Common myeloid progenitor, CD34-positive (primary cell): Measurements from ENCODE around the gene ELMO3.
A peak's percentile ranks its signal among the peaks of the same experiment; 100 is the strongest.

Source experiments
- CTCF ChIA-PET: fragments of 350-600 bp; sonication (Branson Sonifier 250); formaldehyde crosslinking; loops from one replicate; lab custom pipeline; 2021; ENCODE audit warnings: antibody characterized with exemption; lab: Charles Lee
- POLR2A ChIA-PET: fragments of 350-600 bp; sonication (Branson Sonifier 250); formaldehyde crosslinking; loops from one replicate; lab custom pipeline; 2021; ENCODE audit warnings: antibody characterized with exemption; lab: Charles Lee
- DNase-seq, 3 donors: peaks; one replicate each; pipeline versions ENCODE4 v3.0.0 to v3.0.0-alpha.2; 2013
- H3K27ac ChIP-seq, 2 experiments: 1 replicate in 1 of 2; 2 replicates in 1 of 2; pipeline ENCODE4 v1.7.0; 2013; ENCODE audit warnings: inconsistent platforms in 2 of 2, low read length in 2 of 2, mild to moderate bottlenecking in 2 of 2, low read depth in 1 of 2, moderate library complexity in 1 of 2; ENCODE audit not compliant: severe bottlenecking in 2 of 2, insufficient read depth in 1 of 2, poor library complexity in 1 of 2
- H3K27me3 ChIP-seq, 5 experiments: replicated peaks in 2 of 5; 1 replicate in 3 of 5; 2 replicates in 2 of 5; pipeline versions ENCODE4 v1.6.1 to v1.7.0; 2013; ENCODE audit warnings: low read length in 4 of 5, mild to moderate bottlenecking in 2 of 5, moderate library complexity in 2 of 5, inconsistent platforms in 1 of 5; ENCODE audit not compliant: insufficient read depth in 5 of 5, control insufficient read depth in 4 of 5
- H3K36me3 ChIP-seq, 4 experiments: 1 replicate in 2 of 4; 2 replicates in 2 of 4; pipeline versions ENCODE4 v1.6.1 to v1.7.0; 2013; ENCODE audit warnings: low read length in 3 of 4, control low read depth in 1 of 4, mild to moderate bottlenecking in 1 of 4; ENCODE audit not compliant: control insufficient read depth in 4 of 4, insufficient read depth in 4 of 4
- H3K4me1 ChIP-seq, 4 experiments: 1 replicate in 3 of 4; 2 replicates in 1 of 4; pipeline versions ENCODE4 v1.6.1 to v1.7.1; 2013; ENCODE audit warnings: low read length in 3 of 4, mild to moderate bottlenecking in 3 of 4, control low read depth in 1 of 4, inconsistent platforms in 1 of 4, moderate library complexity in 1 of 4; ENCODE audit not compliant: control insufficient read depth in 4 of 4, insufficient read depth in 4 of 4; ENCODE audit errors: control extremely low read depth in 1 of 4
- H3K4me3 ChIP-seq, 7 experiments: 1 replicate in 4 of 7; 2 replicates in 3 of 7; pipeline versions ENCODE4 v1.5.1 to v1.7.0; 2013; ENCODE audit warnings: mild to moderate bottlenecking in 7 of 7, low read length in 6 of 7, moderate library complexity in 6 of 7, inconsistent platforms in 2 of 7, low read depth in 2 of 7, control low read depth in 1 of 7; ENCODE audit not compliant: insufficient read depth in 4 of 7, control insufficient read depth in 1 of 7; ENCODE audit errors: extremely low read depth in 1 of 7
- H3K9me3 ChIP-seq, 5 experiments: 1 replicate in 4 of 5; 2 replicates in 1 of 5; pipeline versions ENCODE4 v1.6.1 to v1.7.1; 2013; ENCODE audit warnings: low read length in 4 of 5, mild to moderate bottlenecking in 2 of 5, inconsistent platforms in 1 of 5, low read depth in 1 of 5, moderate library complexity in 1 of 5; ENCODE audit not compliant: control insufficient read depth in 4 of 5, insufficient read depth in 2 of 5; ENCODE audit errors: control extremely low read depth in 1 of 5
- WGBS: methylation state at CpG from one replicate; pipeline ENCODE4 v1.1.5; 2013; ENCODE audit not compliant: insufficient coverage; 5-methylcytosine and 5-hydroxymethylcytosine counted together

Gene ELMO3

GRCh38 chr16:67240506-67240905, 41.6 kb downstream of the ELMO3 start:
- Histone ChIP-seq H3K36me3 (peaks cover 17 to 55% (median 33%) of the 10 kb centered on the region in 4 experiments), H3K4me3 (no peak overlapping the region), H3K27ac (peak overlapping the region in 1 of 2 experiments; percentile 38), H3K27me3 (no peaks in the 10 kb centered on the region), H3K4me1 (peaks cover 14 to 49% (median 38%) of the 10 kb centered on the region in 4 experiments), H3K9me3 (no peaks in the 10 kb centered on the region)
- 89% methylated on average over 3 of the region's 4 CpGs for WGBS
- DNase-seq, result no peak
- POLR2A ChIA-PET, result no interaction called here
- CTCF ChIA-PET, result interaction anchor here (1.2 to 2.5 kb wide), 3 partner anchors 9 to 20 kb away, joined by 3 to 8 read pairs (median 5); partner anchors contain the start of gene TMEM208

DNA sequence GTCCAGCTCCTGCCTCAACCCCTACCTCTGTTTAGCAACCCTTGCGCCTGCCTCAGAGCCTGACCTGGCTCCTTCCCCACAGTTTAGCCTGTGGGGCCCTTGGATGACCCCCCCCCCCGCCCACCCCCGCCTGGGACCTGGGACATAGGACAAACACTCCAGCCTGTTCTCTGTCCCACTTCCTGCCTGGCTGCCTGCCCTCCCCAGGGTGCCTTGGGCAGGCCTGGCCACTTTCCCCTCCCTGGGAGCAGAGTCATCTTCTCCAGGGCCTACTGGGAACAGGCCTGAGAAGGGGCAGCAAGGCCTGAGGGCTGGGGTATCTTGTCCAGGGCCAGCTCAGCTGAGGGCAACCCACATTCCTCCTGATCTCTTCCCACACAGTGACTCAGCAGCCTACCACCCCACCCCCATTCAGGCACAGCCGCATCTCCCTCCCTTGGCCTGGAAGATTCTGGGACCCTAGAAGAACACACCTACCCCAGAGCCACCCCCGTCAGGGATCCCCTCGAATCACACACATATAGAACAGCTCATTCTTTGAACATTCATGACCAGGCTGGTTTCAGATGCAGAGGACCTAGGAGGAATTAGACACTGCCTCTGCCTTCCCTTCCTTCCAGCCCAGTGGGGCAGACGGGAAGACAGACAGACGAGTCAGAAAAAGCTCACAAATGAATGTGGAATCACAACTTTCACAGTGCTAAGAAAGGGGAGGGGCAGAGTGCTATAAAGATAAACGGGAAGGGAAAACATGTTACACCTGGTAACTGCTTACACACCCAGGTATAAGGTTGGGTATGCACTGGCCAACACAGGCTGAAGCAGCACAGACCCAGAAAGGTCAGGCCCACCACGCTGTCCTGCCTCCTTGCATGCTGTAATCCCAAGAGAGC, 42.3 kb downstream of the ELMO3 start:
- WGBS, result 100% methylated on average over 2 of the region's 10 CpGs
- Histone ChIP-seq H3K36me3 (peaks cover 12 to 47% (median 26%) of the 10 kb centered on the region in 4 experiments), H3K9me3 (no peaks in the 10 kb centered on the region), H3K27ac (peak overlapping the region in 1 of 2 experiments; percentile 72), H3K27me3 (no peaks in the 10 kb centered on the region), H3K4me1 (peaks cover 14 to 56% (median 45%) of the 10 kb centered on the region in 4 experiments), H3K4me3 (no peak overlapping the region)
- POLR2A ChIA-PET, result interaction anchor here (2.3 kb wide), 1 partner anchor 14 kb away, joined by 6 read pairs; the partner anchor contains the start of gene TMEM208
- CTCF ChIA-PET, result interaction anchor here (0.6 to 2.5 kb wide), 3 partner anchors 14 to 291 kb away, joined by 3 to 8 read pairs (median 6); partner anchors contain the start of gene TMEM208
- no peak for DNase-seq

DNA sequence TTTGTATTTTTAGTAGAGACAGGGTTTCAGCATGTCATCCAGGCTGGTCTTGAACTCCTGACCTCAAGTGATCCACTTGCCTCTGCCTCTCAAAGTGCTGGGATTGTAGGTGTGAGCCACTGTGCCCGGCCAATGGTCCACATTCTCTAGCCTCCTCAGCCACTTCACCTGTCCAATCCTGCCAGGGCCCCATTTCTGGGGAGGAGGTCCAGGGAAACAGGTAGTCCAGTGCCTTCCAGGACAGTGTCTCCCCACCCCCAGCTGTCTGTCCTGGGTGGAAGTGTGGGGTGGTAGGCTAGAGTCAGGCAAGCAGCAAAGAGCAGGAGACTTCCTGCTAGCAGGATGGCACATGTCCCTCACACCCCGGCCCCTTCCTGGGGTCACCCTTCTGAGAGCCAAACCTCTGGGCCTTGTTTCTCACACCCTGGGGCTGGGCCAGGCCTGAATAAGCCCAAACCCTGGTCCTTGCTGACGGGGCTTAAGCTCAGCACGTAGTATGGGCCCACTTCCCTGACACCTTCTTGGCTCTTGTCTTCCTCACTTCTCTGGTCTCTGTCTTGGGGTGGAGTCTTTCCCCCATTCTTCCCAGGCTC, 43.3 kb downstream of the ELMO3 start:
- H3K27ac ChIP-seq, result peak overlapping the region in 1 of 2 experiments; percentile 72
- H3K27me3 ChIP-seq, result no peaks in the 10 kb centered on the region
- H3K4me1 ChIP-seq, result peaks cover 14 to 61% (median 49%) of the 10 kb centered on the region in 4 experiments
- ChIA-PET CTCF (interaction anchor here (1.2 to 1.8 kb wide), 2 partner anchors 15 to 25 kb away, joined by 5 to 6 read pairs; partner anchors contain the start of gene TMEM208), POLR2A (interaction anchor here (2.3 kb wide), 1 partner anchor 15 kb away, joined by 6 read pairs; the partner anchor contains the start of gene TMEM208)
- peaks cover 7 to 40% (median 21%) of the 10 kb centered on the region in 4 experiments for H3K36me3 ChIP-seq
- H3K9me3 ChIP-seq, result no peaks in the 10 kb centered on the region
- no peak for DNase-seq
- WGBS, result 98% methylated on average over 4 of the region's 4 CpGs
- H3K4me3 ChIP-seq, result no peak overlapping the region

DNA sequence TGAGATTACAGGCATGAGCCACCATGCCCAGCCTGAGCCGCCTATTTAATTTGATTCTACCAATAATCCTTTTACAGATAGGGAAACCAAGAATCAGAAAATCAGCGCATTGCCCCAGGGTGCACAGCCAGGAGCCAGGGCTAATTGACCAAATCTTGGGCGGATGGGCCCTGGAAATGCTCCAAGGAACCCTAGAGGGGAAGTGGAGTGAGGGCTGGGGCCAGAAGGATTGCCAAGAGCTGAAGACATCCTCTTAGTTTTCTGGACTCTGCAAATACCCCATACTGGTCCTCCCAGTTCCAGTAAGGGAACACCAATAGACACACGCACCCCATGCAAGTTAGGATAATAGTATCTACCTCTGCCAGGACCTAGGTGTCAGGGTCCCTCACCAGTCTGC, 44.5 kb downstream of the ELMO3 start:
- Histone ChIP-seq H3K36me3 (peaks cover 2 to 27% (median 11%) of the 10 kb centered on the region in 4 experiments), H3K9me3 (no peaks in the 10 kb centered on the region), H3K27ac (peak overlapping the region; percentile 72 to 93), H3K4me1 (peaks cover 18 to 71% (median 60%) of the 10 kb centered on the region in 4 experiments), H3K4me3 (peak overlapping the region in 2 of 7 experiments; percentile 52 to 87), H3K27me3 (no peaks in the 10 kb centered on the region)
- 89% methylated on average over 3 of the region's 4 CpGs for WGBS
- ChIA-PET POLR2A (interaction anchor here (0.9 to 4.3 kb wide), 3 partner anchors 12 to 213 kb away, joined by 3 to 42 read pairs (median 7); partner anchors contain the start of gene TMEM208), CTCF (interaction anchor here (0.8 to 6.1 kb wide), 9 partner anchors 12 to 238 kb away, joined by 3 to 108 read pairs (median 5); partner anchors contain the start of genes ATP6V0D1, E2F4, EXOC3L1 and TMEM208)
- DNase-seq, result no peak

GRCh38 chr16:67244387-67245185, 45.7 kb downstream of the ELMO3 start:
- peak; percentile 90 to 97 (median 95) for DNase-seq

DNA sequence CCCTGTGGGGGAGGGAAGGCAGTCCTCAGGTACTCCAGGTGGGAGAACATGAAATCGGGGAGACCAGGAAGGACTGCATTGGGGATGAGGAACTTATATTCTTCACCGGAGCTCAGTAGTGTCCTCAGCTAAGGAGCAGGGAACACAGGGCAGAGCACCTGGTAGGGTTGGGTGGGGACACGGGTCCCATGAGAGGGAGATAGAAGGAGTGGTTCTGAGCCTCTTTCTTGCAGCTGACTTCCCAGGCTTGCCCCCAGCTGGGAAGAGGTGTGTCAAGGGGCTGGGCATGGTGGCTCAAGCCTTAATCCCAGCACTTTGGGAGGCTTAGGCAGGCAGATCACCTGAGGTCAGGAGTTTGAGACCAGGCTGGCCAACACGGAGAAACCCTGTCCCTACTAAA, 46.3 kb downstream of the ELMO3 start:
- peak overlapping the region in 5 of 7 experiments; percentile 17 to 94 (median 91) for H3K4me3 ChIP-seq
- 48% methylated on average over 3 of the region's 4 CpGs for WGBS
- H3K27ac ChIP-seq, result peak overlapping the region; percentile 72 to 93
- peaks cover 0 to 14% (median 7%) of the 10 kb centered on the region in 5 experiments for H3K27me3 ChIP-seq
- CTCF ChIA-PET, result interaction anchor here (1.0 to 6.1 kb wide), 8 partner anchors 14 to 86 kb away, joined by 3 to 108 read pairs (median 8); partner anchors contain the start of genes E2F4, FBXL8, TMEM208 and TRADD
- no peak for DNase-seq
- no peaks in the 10 kb centered on the region for H3K9me3 ChIP-seq
- peaks cover 0 to 11% (median 5%) of the 10 kb centered on the region in 4 experiments for H3K36me3 ChIP-seq
- POLR2A ChIA-PET, result interaction anchor here (0.5 to 4.3 kb wide), 6 partner anchors 12 to 128 kb away, joined by 3 to 42 read pairs (median 6); partner anchors contain the start of gene TMEM208
- peaks cover 18 to 80% (median 70%) of the 10 kb centered on the region in 4 experiments for H3K4me1 ChIP-seq

More at GRCh38 chr16:67244387-67245185, 45.7 kb downstream of the ELMO3 start:
- H3K27ac ChIP-seq, result peak overlapping the region; percentile 72 to 93
- H3K4me3 ChIP-seq, result peak overlapping the region in 5 of 7 experiments; percentile 26 to 94 (median 87)
- peaks cover 18 to 80% (median 70%) of the 10 kb centered on the region in 4 experiments for H3K4me1 ChIP-seq
- WGBS, result 4% methylated on average over 4 of the region's 5 CpGs
- peaks cover under 1 to 16% (median 5%) of the 10 kb centered on the region in 4 experiments for H3K36me3 ChIP-seq
- no peaks in the 10 kb centered on the region for H3K9me3 ChIP-seq
- peaks cover 0 to 8% (median 3%) of the 10 kb centered on the region in 5 experiments for H3K27me3 ChIP-seq
- POLR2A ChIA-PET, result interaction anchor here (0.5 to 4.3 kb wide), 10 partner anchors 11 to 212 kb away, joined by 3 to 42 read pairs (median 4); partner anchors contain the start of genes PLEKHG4 and TMEM208
- CTCF ChIA-PET, result interaction anchor here (0.8 to 6.1 kb wide), 12 partner anchors 13 to 237 kb away, joined by 3 to 108 read pairs (median 6); partner anchors contain the start of genes ATP6V0D1, E2F4, EXOC3L1 and FBXL8
